H1 (cell line): Measurements from ENCODE around the gene LRRK1.

Experiments
- CHD2 ChIP-seq: IDR thresholded peaks from 2 replicates; pipeline ENCODE4 v1.6.1; 2012; ENCODE audit warnings: low read length, improper control_type of control experiment
- CREB1 ChIP-seq: IDR thresholded peaks from 2 replicates; pipeline ENCODE4 v1.6.1; 2012; ENCODE audit warnings: inconsistent platforms
- JUND ChIP-seq: IDR thresholded peaks from 2 replicates; pipeline ENCODE4 v1.6.1; 2011; ENCODE audit warnings: mild to moderate bottlenecking, improper control_type of control experiment, low read length
- POLR2A ChIP-seq, 2 experiments: IDR thresholded peaks; 1 replicate in 1 of 2; 2 replicates in 1 of 2; pipeline ENCODE4 v1.6.1; 2011; ENCODE audit warnings: low read depth in 2 of 2, low read length in 2 of 2, mild to moderate bottlenecking in 2 of 2; ENCODE audit errors: control extremely low read depth in 1 of 2
- TF ChIP-seq, protein P1 (sequence below): IDR thresholded peaks from 2 replicates; pipeline ENCODE4 v1.6.1; 2011; ENCODE audit warnings: low read depth, mild to moderate bottlenecking, low read length; ENCODE audit not compliant: insufficient read depth
- TF ChIP-seq, protein P2 (sequence below), 3 experiments: IDR thresholded peaks; 1 replicate in 2 of 3; 2 replicates in 1 of 3; pipeline versions ENCODE4 v1.5.1 to v1.6.1; 2011; ENCODE audit warnings: low read length in 3 of 3, mild to moderate bottlenecking in 3 of 3, inconsistent platforms in 2 of 3, low read depth in 1 of 3, moderate library complexity in 1 of 3; ENCODE audit not compliant: insufficient read depth in 1 of 3; ENCODE audit errors: control extremely low read depth in 1 of 3

DNA sequence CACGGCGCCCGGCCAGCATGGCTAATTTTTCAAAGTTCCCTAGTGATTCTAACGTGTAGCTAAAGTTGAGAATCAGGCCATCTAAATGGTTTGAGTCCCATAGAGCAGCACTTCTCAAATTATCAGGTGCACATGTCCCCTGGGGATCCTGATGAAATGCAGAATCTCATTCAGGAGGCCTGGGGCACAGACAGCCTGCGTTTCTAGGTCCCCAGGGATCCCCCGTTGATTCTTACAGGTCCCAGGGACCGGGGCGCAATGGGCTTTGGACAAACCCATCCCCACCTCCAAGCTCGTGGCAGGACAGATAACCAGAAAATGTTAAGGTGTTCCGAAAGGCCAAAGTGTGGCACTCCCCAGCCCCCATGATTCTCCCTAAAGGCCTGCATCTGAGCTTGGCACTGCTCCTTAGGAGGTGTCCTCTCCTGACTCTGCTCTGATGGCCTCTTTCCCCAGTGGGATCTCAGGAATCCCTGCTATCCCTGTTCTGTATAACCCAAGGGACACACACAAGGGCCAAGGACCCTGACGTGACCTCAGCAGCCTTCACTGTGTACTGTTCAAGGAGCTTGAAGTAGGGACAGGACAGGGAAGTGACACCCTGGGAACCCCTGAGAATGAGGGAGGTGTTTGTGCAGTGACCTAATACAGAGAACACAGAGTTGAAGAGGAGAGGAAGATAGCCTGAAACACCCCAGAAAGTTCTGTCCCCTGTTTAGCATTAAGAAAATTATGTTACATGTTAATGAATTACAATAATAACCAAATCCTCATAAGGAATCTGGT lies 8.0 kb downstream of the LRRK1 start:
- no peak for TF ChIP-seq JUND
- TF ChIP-seq, protein P1, sequence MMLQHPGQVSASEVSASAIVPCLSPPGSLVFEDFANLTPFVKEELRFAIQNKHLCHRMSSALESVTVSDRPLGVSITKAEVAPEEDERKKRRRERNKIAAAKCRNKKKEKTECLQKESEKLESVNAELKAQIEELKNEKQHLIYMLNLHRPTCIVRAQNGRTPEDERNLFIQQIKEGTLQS, result no peak
- no peak for TF ChIP-seq CREB1
- TF ChIP-seq CHD2, result no peak
- TF ChIP-seq, protein P2, sequence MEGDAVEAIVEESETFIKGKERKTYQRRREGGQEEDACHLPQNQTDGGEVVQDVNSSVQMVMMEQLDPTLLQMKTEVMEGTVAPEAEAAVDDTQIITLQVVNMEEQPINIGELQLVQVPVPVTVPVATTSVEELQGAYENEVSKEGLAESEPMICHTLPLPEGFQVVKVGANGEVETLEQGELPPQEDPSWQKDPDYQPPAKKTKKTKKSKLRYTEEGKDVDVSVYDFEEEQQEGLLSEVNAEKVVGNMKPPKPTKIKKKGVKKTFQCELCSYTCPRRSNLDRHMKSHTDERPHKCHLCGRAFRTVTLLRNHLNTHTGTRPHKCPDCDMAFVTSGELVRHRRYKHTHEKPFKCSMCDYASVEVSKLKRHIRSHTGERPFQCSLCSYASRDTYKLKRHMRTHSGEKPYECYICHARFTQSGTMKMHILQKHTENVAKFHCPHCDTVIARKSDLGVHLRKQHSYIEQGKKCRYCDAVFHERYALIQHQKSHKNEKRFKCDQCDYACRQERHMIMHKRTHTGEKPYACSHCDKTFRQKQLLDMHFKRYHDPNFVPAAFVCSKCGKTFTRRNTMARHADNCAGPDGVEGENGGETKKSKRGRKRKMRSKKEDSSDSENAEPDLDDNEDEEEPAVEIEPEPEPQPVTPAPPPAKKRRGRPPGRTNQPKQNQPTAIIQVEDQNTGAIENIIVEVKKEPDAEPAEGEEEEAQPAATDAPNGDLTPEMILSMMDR (IDR thresholded peaks at IDR 0.05; ENCODE audit: control extremely low read depth in 1 of 3, insufficient read depth in 1 of 3, low read depth in 1 of 3, low read length in 3 of 3), result no peak
- no peak for TF ChIP-seq POLR2A (IDR thresholded peaks at IDR 0.05; ENCODE audit: control extremely low read depth in 1 of 2, low read depth in 2 of 2, low read length in 2 of 2)
